Measurements from ENCODE around the gene NISCH. TPM values are rescaled to one million over a fixed set of nuclear protein-coding genes. Genes with fewer than 3 reads are reported as not detected.

Gene NISCH
- total RNA-seq, 1 experiment from 2014 or later, result 63.4 TPM

GRCh38 chr3:52498137-52499054, 43.0 kb downstream of the NISCH start:
- CTCF ChIA-PET, result no interaction called here
- no peak for DNase-seq (ENCODE audit: low read depth, low spot score)
- POLR2A ChIA-PET, result no interaction called here

GRCh38 chr3:52501046-52501445, 45.6 kb downstream of the NISCH start:
- POLR2A ChIA-PET, result no interaction called here
- BruUV-seq (replicated peaks), result no TSS peak
- no peak overlapping the region for H3K4me3 ChIP-seq (ENCODE audit: low read depth in 2 of 2, low read length in 2 of 2)

More at GRCh38 chr3:52498137-52499054, 43.0 kb downstream of the NISCH start:
- no TSS peak for BruUV-seq (replicated peaks)
- Histone ChIP-seq H3K4me3 (ENCODE audit: low read depth in 2 of 2, low read length in 2 of 2) (no peak overlapping the region), H3K27me3 (ENCODE audit: control insufficient read depth, insufficient read depth, low read length) (no peaks in the 10 kb centered on the region), H3K27ac (ENCODE audit: low read length) (no peak overlapping the region), H3K4me1 (ENCODE audit: control insufficient read depth, insufficient read depth, low read length) (no peaks in the 10 kb centered on the region), H3K9me3 (ENCODE audit: control insufficient read depth, insufficient read depth, low read depth, low read length) (no peaks in the 10 kb centered on the region), H3K36me3 (ENCODE audit: control insufficient read depth, insufficient read depth, low read length) (no peaks in the 10 kb centered on the region)
- intact Hi-C loops (cut with micrococcal nuclease; ENCODE audit: unreplicated experiment), result no loop called here
- ATAC-seq, result no peak
- in situ Hi-C loops (cut with HindIII; ENCODE audit: low pct_unique_long_range_greater_than_20kb, low sequenced_read_pairs), result no loop called here
- TF ChIP-seq SIN3A (IDR thresholded peaks at IDR 0.05; ENCODE audit: borderline replicate concordance, insufficient read depth, low read depth, low read length) (no peak), CTCF (IDR thresholded peaks at IDR 0.05) (no peak), REST (IDR thresholded peaks at IDR 0.05; ENCODE audit: insufficient read depth in 1 of 2, low read depth in 2 of 2, low read length in 1 of 2) (no peak), TCF7L2 (IDR thresholded peaks at IDR 0.05; ENCODE audit: low read depth, low read length) (no peak)

More at GRCh38 chr3:52501046-52501445, 45.6 kb downstream of the NISCH start:
- H3K27ac ChIP-seq (ENCODE audit: low read length), result no peak overlapping the region
- in situ Hi-C loops (cut with HindIII; ENCODE audit: low pct_unique_long_range_greater_than_20kb, low sequenced_read_pairs) (no loop called here), intact Hi-C loops (cut with micrococcal nuclease; ENCODE audit: unreplicated experiment) (no loop called here)
- no peaks in the 10 kb centered on the region for H3K27me3 ChIP-seq (ENCODE audit: control insufficient read depth, insufficient read depth, low read length)
- no peaks in the 10 kb centered on the region for H3K9me3 ChIP-seq (ENCODE audit: control insufficient read depth, insufficient read depth, low read depth, low read length)
- no peaks in the 10 kb centered on the region for H3K4me1 ChIP-seq (ENCODE audit: control insufficient read depth, insufficient read depth, low read length)
- ATAC-seq (no peak), DNase-seq (ENCODE audit: low read depth, low spot score) (no peak)
- CTCF ChIA-PET, result no interaction called here
- TF ChIP-seq TCF7L2 (IDR thresholded peaks at IDR 0.05; ENCODE audit: low read depth, low read length) (no peak), CTCF (IDR thresholded peaks at IDR 0.05) (no peak), REST (IDR thresholded peaks at IDR 0.05; ENCODE audit: insufficient read depth in 1 of 2, low read depth in 2 of 2, low read length in 1 of 2) (no peak), SIN3A (IDR thresholded peaks at IDR 0.05; ENCODE audit: borderline replicate concordance, insufficient read depth, low read depth, low read length) (no peak), POLR2AphosphoS5 (IDR thresholded peaks at IDR 0.05; ENCODE audit: low read depth, low read length) (no peak)
- no peaks in the 10 kb centered on the region for H3K36me3 ChIP-seq (ENCODE audit: control insufficient read depth, insufficient read depth, low read length)

All from Panc1 (cell line).